ENCODE data around the gene LHX3.

Gene LHX3

DNA sequence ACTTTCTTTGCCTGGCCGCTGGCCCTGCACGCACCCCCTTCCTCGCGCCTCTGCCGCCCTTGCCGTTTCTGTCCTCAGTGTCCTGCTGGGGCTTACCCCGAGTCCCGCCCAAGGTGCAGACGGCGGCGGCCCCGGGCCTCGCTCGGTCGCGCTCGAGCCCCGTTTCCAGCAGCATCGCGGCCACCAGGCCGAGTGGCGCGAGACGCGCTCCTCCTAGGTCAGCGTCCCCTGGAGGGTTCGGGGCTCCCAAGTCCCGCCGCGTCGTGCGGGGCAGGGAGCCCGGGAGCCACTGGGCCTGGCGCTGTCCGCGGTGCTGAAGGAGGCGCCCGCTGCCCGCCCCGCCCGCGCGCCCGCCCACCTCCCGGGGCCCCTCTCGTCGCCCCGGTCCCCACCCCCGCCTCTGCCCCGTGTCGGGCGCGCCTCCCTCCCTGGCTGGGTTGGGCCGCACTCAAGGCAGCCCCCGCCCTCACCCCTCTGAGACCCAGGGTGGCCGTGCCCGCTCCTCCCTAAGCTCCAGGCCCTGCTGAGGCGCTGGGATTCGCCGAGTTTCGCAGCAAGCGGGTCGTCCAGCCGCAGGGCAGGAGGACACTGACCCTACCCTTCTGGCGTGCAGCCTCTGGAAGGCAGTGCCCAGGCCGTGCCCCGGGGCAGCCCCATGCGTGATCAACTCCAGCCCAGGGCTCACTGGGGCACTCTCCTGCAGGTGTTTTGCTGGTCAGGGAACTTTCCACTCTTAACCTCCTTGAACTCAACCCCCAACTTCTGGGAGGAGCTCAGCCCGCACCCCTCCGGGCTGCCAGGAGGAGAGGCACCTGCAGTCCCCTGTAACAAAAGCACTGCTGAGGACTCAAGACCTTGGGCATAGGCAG, at the start of gene LHX3:
Gene LHX3 (minus strand): TSS at position 291 of the 869 bp plus-strand sequence. CDS start 116 bp downstream, at position 175.
- no peak for DNase-seq

DNA sequence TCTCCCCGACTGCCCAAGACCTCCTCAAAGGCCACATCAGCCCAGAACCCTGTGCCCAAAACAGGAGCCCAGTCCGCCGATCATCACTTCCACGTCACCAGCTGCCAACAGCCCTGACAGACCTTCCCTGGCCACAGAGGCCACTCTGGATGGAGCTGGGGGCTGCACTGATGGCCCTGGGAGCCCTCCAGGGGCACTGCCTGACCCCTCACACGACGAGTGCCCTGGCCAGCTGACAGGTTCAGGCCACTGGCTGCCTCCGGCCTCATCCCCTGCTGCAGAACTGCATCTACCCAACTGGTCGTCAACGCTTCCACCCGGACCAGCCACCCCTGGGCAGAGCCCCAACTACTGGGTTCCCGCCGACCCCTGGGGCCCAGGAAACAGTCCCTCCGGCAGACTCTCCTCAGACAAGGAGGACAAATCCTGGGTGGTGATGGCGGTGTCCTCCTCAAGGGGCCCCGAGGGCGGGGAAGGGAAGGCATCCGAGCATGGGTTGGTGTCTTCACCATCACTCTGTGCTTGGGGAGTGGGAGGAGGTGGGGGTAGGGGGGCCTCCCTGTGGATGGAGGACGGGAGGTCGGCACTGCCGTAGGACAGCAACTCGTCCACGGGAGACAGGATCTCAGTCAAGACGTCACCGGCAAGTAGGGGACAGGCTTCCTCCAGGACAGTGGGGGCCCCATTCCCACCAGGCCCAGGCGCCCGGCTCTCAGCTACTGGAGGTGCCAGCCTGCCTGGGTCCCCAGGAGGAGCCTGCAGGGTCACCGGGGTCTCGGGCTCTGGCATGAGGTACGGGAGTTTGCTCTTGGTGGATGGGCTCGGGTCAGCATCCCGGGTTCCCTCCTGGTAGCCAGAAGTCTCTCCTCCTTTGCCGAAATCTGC, 48.6 kb upstream of the LHX3 start:
- no peak for DNase-seq

DNA sequence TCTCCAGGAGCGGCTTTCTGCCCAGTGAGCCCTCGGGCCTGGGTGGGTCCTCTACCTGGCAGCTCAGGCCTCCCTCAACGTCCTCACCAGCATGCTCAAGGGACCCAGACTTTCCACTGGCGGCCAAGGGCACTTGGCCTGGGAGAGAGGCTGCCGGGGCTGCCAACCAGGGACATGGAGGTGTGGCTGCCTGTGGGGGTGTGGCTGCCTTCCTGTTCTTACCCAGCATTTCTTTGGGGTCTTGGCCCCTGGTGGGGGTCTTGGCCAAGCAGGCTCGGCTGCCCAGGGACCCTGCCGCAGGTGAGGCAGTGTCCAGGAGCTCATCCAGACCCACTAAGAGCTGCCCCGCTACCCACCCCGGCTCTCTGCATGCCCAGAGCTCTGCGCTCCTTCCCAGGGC, 47.9 kb upstream of the LHX3 start:
- DNase-seq = no peak

DNA sequence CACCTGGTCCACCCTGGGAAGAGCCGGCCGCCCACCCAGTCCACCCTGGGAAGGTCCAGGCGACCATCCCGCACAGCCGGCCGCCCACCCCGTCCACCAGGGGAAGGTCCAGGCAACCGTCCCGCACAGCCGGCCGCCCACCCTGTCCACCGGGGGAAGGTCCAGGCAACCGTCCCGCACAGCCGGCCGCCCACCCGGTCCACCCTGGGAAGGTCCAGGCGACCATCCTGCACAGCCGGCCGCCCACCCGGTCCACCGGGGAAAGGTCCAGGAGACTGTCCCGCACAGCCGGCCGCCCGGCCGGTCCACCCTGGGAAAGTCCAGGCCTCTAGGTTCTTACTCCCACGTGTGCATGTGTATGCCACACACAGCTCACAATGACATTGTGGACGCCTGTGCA, 47.4 kb upstream of the LHX3 start:
- no peak for DNase-seq

DNA sequence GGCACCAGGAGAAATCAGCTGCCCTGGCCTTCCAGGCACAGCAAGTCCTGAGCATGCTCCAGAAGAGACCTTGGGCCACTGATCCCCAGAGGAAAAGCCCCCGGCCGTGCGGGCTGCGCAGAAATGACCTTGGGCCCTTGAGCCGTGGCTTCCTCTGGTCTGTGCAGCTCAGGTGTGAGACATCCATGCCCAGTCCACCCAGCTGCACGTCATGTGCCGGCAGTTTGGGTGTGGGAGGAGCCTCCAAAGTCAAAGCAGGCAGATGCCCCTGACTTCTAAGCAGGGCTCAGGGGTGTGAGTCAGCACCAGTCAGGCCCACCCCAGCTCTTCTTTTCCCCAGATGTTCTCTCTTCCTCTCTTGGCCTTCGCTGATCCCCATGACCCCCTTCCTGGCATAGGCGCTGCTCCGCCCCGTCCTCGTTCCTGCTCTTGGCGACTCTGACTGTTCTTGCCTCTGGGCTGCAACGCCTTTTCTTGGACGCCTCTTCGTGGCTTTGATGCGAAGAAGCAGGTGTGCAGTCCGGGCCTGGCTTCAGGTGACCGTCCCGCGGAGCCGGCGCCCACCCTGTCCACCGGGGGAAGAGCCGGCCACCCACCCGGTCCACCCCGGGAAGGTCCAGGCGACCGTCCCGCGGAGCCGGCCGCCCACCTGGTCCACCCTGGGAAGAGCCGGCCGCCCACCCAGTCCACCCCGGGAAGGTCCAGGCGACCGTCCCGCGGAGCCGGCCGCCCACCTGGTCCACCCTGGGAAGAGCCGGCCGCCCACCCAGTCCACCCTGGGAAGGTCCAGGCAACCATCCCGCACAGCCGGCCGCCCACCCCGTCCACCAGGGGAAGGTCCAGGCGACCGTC, 46.6 kb upstream of the LHX3 start:
- no peak for DNase-seq

DNA sequence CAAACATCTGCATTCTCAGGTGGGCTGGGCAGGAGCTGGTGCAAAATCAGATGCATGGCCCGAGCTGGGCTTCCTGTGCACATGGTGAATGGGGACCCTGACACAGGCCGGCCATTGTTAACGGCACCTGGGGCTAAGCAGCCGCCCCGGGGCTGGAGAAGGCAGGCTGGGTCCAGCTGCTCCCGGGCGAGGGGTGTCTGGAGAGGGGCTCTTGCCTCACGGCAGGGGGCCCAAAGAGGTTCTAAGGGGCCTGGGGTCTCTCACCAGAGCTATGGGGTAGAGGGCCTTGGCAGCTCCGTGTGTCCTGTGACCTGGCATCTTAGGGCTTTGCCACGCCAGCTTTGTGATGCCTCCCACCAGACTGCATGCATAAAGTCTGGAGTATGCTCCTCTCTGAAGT, 45.7 kb upstream of the LHX3 start:
- DNase-seq = no peak

DNA sequence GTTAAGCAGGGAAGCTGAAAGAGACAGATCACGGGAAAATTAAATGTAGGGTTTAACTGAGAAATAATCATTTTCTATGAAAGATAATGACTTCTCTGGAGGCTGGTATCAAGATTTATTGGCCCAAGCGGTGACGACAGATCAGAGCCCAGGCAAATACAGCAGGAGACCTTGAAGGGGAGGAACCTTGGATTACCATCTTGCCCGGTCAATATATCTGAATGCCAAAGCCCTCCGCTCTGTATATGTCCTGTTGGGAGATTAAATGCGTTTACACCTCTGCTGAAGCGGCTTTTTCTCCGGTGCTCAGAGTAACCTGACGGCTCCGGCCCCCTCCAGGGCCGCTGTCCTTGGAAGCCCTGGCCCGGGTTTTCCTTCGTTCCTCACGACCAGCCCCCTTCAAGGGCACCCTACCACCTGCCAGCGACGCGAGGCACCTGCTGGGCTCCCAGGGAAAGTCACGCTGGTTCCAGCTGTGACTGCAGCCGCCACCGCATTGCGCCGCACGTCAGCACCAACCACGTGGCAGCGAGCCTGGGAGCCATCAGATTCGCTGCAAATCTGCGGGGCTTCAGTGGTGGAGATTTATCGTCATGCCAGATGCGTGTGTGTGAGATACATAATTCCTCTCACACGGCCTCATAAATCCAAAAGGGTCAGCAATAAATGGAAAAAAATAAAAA, 45.1 kb upstream of the LHX3 start:
- DNase-seq = no peak

DNA sequence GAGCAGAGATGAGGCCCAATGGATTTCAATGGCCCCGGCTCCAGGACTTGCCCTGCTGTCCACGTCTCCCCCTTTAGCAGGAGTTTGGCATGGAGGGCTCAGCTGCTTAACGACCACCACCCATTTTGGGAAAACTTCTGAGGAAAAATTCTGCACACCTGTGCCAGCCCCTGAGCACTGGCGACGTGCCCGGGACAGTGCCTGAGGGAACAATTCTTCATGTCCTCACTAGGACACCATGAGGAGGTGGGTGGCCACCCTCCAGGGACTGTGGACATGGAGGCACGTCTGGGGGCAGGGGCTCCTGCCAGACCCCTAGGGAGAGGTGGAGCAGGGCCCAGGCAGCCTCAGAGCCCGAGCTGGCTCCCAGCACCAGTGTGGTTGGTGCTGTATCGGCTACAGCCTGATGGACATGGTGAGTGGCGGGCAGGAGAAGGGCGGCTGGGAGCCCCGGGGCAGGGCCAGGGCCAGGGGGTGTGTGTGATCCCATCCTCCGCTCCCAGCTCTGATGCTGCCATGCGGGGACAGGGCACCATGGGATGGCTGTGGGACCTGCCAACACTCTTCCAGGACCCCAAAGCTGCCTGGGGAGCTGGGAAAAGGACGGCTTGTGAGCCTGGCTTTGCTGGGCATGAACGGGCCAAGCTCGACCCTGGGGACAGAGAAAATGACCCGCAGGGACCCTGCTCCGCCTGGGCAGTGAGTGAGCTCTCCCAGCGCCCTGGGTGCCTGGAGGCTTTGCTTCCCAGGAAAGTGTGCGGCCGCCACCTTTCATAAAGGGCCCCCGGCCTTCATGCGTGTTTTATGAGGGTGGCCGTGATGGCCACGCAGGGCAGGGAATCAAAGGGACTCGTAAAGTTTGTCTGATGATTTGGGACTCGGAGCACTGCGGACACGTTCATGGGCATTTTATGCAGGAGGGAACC, 44.3 kb upstream of the LHX3 start:
- DNase-seq = no peak

DNA sequence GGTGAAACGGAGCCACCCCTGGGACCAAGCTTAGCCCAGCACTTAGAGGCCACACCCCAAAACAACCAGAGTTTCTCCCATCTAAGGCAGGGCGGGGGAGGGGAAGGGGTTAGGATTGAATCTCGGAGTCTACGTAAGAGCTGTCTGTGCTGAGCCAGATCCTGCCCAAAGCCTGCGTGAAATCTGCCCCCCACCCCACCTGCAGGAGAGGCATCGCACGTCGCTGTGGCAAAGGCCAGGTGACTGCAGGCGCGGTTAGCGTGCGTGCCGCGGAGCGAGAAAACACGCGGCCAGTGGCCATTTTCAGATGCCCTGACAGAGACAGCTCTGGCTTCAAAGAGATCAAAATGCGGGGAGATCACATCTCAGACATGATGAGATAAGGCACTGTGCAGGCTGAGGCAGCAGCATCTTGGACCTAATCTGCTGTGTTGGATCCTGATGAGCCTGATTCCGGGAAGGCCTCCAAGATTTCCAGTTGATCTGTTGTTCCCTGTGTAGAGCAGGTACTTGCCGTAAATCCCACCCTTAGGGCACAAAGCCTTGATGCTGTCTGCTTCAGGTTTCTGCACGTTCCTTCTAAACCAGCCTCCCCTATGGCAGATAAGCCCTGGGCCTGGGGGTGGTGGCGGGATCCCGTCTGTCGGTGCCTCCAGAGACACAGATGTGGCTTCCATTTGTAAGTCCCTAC, 43.2 kb upstream of the LHX3 start:
- no peak for DNase-seq

DNA sequence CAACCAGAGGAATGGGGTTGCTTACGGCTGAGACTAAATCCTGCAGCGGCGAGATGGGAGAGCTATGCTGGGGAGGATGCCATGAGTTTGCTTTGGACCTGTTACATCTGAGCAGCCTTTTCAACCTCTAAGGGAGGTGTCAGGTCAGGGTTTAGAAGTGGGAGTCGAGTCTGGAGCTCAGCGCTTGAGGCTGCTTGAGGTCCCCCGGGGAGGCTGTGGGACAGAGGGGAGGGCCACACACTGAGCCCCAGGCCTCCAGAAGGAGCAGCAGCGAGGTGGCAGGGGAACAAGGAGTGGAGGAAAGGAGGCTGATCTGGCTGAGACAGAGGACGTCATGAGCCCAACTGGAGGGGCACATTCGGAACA, 42.6 kb upstream of the LHX3 start:
- no peak for DNase-seq

DNA sequence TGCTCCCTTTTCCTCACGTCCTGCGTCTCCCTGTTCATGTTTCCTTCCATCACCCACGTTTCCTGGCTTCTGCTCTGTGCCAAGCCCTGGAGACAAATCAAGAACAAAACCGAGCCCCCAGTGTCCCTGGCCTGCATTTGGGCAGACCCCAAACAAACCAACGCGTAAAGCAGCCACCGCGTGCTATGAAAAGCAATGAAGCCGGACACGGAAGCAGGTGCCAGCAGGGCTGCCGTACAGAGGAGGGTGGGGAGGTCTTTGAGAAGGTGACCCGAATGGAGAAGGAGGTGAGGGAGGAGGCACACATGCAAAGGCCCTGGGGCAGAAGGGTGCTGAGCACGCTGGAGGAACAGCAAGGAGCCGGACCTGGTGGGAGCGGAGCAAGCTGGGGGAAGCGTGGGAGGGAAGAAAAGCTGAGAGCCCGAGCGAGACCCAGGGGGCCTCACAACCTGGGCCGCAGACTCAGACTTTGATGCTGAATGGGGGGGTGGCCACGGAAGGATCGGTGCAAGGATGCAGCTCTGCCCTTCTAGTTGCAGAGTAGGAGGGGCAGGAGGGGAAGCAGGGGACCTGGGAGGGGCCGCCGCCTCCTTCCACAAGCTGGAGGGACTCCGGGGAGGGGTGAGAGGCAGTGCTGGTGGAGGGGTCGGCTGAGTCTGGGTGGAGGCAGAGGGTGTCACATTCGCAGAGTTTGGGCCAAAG, 42.1 kb upstream of the LHX3 start:
- no peak for DNase-seq

DNA sequence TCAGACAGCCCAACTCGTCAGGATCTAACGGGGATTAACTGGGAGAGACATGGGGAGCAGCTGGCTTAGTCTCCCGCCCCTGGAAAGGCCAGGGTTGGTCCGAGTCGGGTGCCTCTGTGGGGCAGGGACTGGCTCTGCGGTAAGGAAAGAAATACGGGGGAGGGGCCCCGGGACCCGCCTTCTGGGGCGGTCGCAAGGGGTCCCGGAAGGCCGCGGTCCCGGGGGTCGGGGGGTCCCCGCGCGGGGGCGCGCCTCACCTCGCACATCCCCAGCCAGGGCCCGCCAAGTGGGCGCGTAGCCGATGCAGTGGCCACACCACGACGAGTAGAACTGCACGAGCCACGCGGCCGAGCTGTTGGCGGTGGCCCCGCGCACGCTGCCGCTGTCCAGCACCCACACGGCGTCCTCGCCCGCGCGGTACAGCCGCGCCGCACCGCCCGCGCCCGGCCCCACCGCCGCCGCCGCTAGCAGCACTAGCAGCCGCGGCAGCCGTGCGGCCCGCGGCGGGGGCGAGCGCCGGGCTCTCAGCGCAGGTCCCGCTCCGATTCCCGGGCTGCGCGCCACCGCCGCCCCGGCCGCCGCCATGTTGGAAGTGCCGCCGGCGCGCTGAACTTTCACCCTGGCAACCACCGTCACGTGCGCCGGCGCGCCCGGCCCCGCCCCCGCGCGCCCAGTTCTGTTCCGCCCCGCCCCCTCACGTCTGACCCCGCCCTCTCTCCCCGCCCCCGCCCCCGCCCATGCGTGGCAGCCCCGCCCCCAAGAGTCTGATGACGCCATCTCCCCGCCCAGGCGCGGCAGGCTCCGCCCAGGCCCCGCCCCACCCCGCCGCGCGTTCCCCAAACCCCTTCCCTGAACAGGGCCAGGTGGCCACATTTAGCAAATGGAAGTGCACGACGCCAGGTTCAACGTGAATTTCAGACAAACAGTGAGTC, 40.6 kb upstream of the LHX3 start, which contains the start of gene QSOX2:
Gene QSOX2 (minus strand): TSS at position 594 of the 932 bp plus-strand sequence. CDS start 9 bp downstream, at position 585.
- DNase-seq = peak; percentile 79

DNA sequence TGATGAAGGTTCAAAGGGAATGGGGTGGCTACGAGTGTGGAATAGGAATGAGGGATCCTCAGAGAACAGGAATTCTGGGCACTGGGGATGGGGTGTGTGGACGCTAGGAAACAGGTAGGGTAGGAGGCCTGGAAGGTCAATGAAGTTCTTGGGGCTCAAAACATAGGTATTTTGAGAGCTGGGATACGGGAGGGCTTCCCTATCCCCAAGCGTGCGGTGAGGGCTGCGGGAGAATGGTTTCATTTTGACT, 40.0 kb upstream of the LHX3 start:
- DNase-seq = no peak

DNA sequence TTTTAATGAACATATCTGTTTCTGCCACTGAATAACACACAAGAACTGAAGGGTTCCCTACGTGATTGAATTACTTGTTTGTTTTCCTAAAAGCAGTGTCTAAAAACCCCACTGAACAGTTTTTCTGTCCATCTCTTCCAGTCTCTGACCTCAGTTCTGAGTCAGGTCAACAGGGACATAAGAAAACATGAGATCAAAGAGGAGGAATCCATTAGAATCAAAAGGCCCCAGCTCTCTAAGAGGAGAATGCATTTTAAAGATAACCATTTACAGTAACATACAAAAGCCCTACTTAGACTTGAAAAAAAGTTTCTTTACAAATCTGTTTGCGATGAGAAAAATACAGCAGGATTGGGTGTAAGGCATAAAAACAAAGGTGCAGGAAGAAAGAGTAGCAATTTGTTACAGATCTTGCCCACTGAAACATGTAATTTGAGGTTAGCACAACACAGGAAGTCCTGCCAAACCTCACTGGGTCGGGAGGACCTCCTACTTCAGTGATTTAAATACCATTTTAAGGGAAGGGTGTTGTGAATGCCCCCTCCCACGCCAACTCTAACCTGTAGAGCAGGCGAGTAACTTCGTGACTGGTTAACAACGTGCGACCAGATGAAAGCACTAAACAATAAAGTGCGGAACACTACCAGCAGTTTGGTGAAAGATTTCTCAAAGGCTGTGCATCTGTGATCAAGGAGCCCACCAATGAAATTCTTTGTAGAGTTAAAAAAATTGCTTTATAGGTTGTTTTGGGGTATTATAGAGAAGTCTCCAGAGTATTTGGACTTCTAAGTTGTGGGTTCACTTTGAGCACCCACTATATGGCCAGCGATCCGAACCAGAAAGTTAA, 39.4 kb upstream of the LHX3 start:
- DNase-seq = peak; percentile 60 to 72

DNA sequence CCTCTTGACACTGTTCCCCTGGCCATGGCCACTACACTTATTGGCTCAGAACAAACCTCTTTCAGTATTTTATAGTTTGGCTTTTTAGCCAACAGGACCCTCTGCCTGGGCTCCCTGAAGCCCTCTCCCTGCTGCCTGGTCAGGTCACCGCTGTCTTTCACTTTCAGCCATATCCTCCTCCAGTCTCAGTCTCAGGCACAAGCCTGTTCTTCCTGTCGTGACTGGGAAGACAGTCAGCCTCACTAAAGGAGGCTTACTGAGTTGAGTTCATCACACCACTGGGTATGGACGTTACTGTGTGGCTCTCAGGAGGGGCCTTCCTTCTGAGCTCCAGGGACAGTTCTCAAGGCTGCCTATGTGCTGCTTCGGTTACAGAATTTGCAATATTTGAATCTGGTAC, 38.7 kb upstream of the LHX3 start:
- no peak for DNase-seq

DNA sequence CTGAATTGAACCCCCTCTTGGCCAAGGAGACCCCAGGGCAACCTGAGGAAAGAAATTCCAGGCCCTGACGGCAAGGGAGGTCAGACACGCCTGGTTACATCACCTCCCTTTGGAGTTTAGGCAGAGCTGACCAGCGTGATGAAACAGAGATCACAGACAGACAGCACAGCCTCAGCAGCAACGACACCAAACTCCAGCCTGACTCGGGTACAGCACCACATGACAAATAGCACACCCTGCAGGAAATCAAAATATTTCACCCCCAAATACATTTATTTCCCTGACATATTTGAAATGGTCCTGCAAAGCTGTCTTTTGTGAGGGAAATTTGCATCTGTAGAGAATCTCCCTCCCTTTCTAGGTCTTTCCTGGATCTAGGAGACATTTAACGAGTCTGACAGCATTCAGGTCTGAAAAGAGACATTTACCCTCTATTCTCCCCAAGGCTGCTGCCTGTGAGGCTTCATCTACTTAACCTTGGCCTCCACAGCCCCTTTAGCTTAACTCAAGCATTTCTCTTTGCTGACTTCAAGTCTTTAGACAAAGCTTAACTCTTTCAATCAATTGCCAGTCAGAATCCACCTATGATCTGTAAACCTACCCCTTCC, 38.1 kb upstream of the LHX3 start:
- DNase-seq = no peak

DNA sequence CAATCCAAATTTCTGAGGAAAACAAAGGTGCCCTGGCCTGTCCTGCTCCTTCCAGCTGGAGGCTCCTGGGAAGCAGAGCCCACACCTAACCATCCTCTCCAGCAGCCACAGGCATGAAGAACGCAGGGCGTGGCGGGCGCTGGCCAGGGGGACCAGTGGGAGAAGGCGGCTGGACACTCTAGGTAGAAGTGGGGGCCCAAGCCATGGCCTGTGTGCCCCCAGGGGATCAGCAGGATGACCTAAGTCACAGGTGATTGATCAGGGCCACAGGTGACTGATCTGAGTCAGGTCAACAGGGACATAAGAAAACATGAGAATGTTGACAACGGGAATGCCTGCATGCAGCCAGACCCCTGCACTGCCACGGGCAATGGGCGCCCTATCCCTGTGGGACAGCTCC, 37.3 kb upstream of the LHX3 start:
- no peak for DNase-seq

DNA sequence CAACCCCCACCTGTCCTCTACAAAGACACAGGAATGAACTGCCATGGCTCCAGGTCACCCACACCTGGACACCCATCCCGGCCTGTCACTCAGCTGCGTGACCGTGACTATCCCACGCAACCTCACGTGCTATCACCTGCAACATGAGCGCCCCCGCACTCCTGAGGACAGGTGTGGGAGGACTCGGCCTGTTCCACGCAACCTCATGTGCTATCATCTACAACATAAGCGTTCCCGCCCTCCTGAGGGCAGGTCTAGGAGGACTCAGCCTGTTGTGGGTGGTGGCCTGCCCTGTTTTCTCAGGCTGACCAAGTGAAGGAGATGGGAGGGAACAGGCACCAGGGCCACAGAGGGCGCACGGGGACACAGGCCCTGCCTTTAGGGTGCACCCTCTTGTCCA, 36.6 kb upstream of the LHX3 start:
- DNase-seq = no peak
